Measurements from ENCODE around the gene PPHLN1. TPM values are rescaled to one million over a fixed set of nuclear protein-coding genes. Genes with fewer than 3 reads are reported as not detected.

PPHLN1 gene
- total RNA-seq, 2 experiments from 2014 or later = 100 to 105 TPM

- Mint-ChIP-seq H3K4me1 (ENCODE audit: low read depth) (no peaks in the 10 kb centered on the region), H3K27me3 (no peaks in the 10 kb centered on the region), H3K4me3 (no peak overlapping the region), H3K27ac (no peak overlapping the region), H3K9me3 (no peaks in the 10 kb centered on the region), H3K36me3 (ENCODE audit: low read depth) (peaks cover 93% of the 10 kb centered on the region)
- Histone ChIP-seq H3K27ac (ENCODE audit: low read depth in 1 of 2, low read length in 2 of 2) (no peak overlapping the region), H3K36me3 (ENCODE audit: insufficient read depth, low read length) (peaks cover 46% of the 10 kb centered on the region), H3K9me3 (ENCODE audit: control insufficient read depth in 1 of 2, insufficient read depth in 1 of 2, low read length in 2 of 2) (no peaks in the 10 kb centered on the region), H3K27me3 (ENCODE audit: control insufficient read depth in 1 of 2, insufficient read depth in 2 of 2, low read length in 2 of 2) (no peaks in the 10 kb centered on the region), H3K4me3 (ENCODE audit: low read length) (no peak overlapping the region), H3K4me1 (ENCODE audit: insufficient read depth, low read length) (no peaks in the 10 kb centered on the region)
- DNase-seq (no peak), ATAC-seq (ENCODE audit: poor library complexity) (no peak)
- intact Hi-C loops (cut with DNase I, micrococcal nuclease) = no loop called here
- CTCF ChIA-PET = no interaction called here
- no peak for TF ChIP-seq CTCF (IDR thresholded peaks at IDR 0.05)
- POLR2A ChIA-PET = no interaction called here
Measured at GRCh38 chr12:42402821-42403411, 76.9 kb downstream of the PPHLN1 start.

GRCh38 chr12:42407306-42407705 lies 81.3 kb downstream of the PPHLN1 start:
- intact Hi-C loops (cut with DNase I, micrococcal nuclease) = no loop called here
- peaks cover 85% of the 10 kb centered on the region for H3K36me3 Mint-ChIP-seq (ENCODE audit: low read depth)
- H3K9me3 Mint-ChIP-seq = no peaks in the 10 kb centered on the region
- Histone ChIP-seq H3K4me3 (ENCODE audit: low read length) (no peak overlapping the region), H3K4me1 (ENCODE audit: insufficient read depth, low read length) (no peaks in the 10 kb centered on the region), H3K27me3 (ENCODE audit: control insufficient read depth in 1 of 2, insufficient read depth in 2 of 2, low read length in 2 of 2) (no peaks in the 10 kb centered on the region), H3K27ac (ENCODE audit: low read depth in 1 of 2, low read length in 2 of 2) (no peak overlapping the region), H3K36me3 (ENCODE audit: insufficient read depth, low read length) (peaks cover 12% of the 10 kb centered on the region), H3K9me3 (ENCODE audit: control insufficient read depth in 1 of 2, insufficient read depth in 1 of 2, low read length in 2 of 2) (no peaks in the 10 kb centered on the region)
- no peak for TF ChIP-seq CTCF (IDR thresholded peaks at IDR 0.05)
- peaks cover 20% of the 10 kb centered on the region for H3K4me1 Mint-ChIP-seq (ENCODE audit: low read depth)
- DNase-seq = no peak
- ATAC-seq (ENCODE audit: poor library complexity) = no peak
- no peak overlapping the region for H3K4me3 Mint-ChIP-seq
- ChIA-PET CTCF (no interaction called here), POLR2A (no interaction called here)
- H3K27ac Mint-ChIP-seq = no peak overlapping the region
- H3K27me3 Mint-ChIP-seq = no peaks in the 10 kb centered on the region

- POLR2A ChIA-PET = no interaction called here
- Mint-ChIP-seq H3K36me3 (ENCODE audit: low read depth) (peaks cover 79% of the 10 kb centered on the region), H3K4me3 (no peak overlapping the region), H3K4me1 (ENCODE audit: low read depth) (peaks cover 20% of the 10 kb centered on the region), H3K27me3 (no peaks in the 10 kb centered on the region), H3K27ac (no peak overlapping the region), H3K9me3 (no peaks in the 10 kb centered on the region)
- H3K4me1 ChIP-seq (ENCODE audit: insufficient read depth, low read length) = no peaks in the 10 kb centered on the region
- CTCF ChIA-PET = no interaction called here
- H3K9me3 ChIP-seq (ENCODE audit: control insufficient read depth in 1 of 2, insufficient read depth in 1 of 2, low read length in 2 of 2) = no peaks in the 10 kb centered on the region
- H3K27ac ChIP-seq (ENCODE audit: low read depth in 1 of 2, low read length in 2 of 2) = no peak overlapping the region
- ATAC-seq (ENCODE audit: poor library complexity) = no peak
- intact Hi-C loops (cut with DNase I, micrococcal nuclease) = no loop called here
- no peak overlapping the region for H3K4me3 ChIP-seq (ENCODE audit: low read length)
- H3K27me3 ChIP-seq (ENCODE audit: control insufficient read depth in 1 of 2, insufficient read depth in 2 of 2, low read length in 2 of 2) = no peaks in the 10 kb centered on the region
- peaks cover 12% of the 10 kb centered on the region for H3K36me3 ChIP-seq (ENCODE audit: insufficient read depth, low read length)
- DNase-seq = no peak
- TF ChIP-seq CTCF (IDR thresholded peaks at IDR 0.05) = no peak
Measured at GRCh38 chr12:42409471-42409870, 83.5 kb downstream of the PPHLN1 start.

Measured in CD4-positive, alpha-beta T cell (primary cell).